ENCODE results near the gene TSHZ1. TPM values are rescaled to one million over a fixed set of nuclear protein-coding genes. Genes with fewer than 3 reads are reported as not detected.

Gene TSHZ1
- polyA plus RNA-seq, 1 donor, result 36.7 TPM

DNA sequence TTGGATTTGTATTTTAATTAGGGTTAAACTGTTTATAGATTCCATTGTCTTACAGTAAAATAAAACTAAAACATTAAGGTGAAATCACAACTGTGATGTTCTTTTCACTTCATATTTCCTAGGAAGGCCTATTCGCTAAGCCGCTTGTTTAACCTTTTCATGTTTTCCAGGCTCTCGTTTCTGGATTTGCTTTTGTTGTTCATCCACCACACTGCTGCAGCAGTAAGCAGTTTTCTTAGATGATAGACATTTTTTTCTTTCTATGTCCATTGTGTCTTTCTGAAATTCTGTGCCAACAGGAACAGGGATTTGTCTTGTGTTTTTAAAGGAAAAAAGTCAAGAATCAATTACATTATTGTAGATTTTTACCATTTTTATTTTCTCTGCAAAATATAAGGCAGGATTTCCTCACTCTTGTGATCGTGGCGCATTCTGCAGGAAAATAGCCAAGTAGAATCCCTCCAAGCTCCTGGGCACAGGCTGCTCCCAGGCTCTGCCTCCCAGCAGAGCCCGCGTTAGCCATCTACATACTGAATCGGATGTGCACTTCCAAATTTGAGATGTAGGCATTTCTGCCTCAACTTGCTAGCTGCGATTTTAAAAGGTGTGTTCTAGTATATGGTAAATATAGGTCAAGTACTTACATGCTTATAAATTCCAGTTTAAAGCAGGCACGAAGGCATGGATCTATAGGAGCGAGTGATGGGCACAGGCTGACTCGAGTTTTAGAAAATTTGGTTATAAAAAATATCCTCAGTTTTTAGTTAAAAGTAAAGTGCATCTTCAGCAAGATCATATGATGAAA is 10.2 kb downstream of the TSHZ1 start:
- DNase-seq, result no peak

DNA sequence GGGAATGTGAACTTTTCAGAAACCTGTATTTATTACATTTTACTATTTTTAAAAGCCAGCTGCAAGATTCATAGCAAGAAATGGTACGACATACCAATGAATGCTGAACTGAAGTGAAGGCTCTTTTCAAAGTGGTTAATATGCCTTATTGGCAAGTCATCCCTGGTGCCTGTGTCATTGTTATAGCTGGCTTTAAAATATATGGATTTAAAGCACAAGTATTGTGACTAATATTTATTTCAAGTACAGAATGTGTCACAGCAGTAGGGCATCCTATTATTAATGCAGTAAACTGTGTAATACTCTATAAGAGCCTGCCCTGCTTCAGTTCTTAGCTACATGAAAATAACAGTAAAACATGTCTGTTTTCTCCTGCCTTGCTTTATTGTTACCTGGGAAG is 10.8 kb downstream of the TSHZ1 start:
- DNase-seq, result no peak

- no peak for DNase-seq
These were observed 11.3 kb downstream of the TSHZ1 start for GRCh38 chr18:75221897-75222296.

DNA sequence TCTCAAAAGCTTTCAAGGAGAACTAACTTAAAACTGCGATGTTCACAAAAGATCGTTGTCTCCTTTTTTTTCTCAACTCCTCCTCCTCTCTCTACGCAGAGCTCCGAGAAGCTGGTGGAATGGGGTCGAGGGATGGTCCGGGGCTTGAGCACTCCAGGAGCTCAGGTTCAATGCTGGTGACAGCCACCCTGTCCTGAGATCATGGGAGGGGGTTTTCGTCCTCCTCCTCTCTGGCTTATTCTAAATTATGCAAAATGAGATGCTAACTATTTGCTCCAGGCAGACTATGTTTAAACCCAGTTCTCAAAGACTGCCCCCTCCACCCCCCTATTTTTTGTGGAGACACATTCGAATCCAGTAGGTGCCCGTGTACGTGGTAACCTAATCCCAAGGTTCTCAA is 11.8 kb downstream of the TSHZ1 start:
- DNase-seq, result no peak

- no peak for DNase-seq
These were observed 13.2 kb downstream of the TSHZ1 start for GRCh38 chr18:75223687-75224347.

GRCh38 chr18:75226286-75226955 is 15.8 kb downstream of the TSHZ1 start:
- no peak for DNase-seq

DNA sequence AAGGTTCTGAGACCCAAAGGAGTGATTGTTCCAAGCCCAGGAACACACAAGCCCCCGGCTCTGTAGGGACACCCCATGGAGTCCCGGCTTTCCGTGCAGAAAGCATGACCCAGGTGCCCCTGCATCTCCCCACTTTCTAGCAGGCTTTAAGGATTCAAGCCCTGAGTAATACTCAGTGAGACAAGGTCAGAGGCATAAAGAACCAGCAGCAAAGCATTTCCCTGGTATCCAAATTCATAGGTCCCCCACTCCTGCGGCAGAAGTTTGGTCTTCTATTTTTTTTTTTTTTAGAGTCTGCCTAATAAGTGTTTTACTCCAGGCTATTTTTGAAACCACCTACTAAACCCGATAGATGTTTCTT is 16.3 kb downstream of the TSHZ1 start:
- DNase-seq, result no peak

DNA sequence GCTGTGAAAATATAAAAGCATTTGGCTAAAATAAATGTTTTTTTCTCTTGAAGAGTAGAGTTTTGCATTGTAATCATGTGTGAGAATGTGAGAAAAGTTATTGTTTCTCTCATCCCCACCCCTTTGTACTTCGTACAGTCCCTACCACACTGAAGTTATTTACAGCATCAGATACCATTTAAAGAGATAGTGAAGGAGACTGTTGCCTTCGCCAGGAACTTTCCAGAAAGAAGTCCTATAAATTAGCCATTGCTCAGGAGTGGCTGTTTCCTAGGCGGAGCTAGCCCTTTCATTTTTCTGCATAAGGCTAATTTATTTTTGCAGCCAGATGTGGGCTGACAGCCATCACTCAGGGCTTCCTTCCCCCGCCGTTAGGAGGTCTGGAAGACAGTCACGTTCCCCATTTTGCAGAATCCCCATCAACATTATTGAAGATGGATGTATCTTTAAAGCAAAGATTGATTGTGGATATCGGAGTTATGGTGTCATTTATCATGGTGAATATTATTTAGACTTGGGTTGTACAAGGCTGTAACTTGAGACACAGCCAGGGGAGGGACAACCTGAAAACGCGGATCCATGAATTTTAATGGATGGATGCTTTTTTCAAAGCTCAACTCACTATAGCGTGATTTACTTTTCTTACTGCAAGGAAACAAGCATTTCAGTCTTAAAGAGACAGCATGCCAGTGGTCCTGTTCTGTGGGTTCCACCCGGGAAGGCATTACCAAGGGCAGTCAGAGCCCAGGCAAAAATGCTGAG is 17.1 kb downstream of the TSHZ1 start:
- no peak for DNase-seq

GRCh38 chr18:75228967-75229366 is 18.4 kb downstream of the TSHZ1 start:
- no peak for DNase-seq

- no peak for DNase-seq
These were observed 18.8 kb downstream of the TSHZ1 start for GRCh38 chr18:75229437-75229836.

- DNase-seq, result no peak
These were observed 19.8 kb downstream of the TSHZ1 start for GRCh38 chr18:75230163-75231052.

- no peak for DNase-seq
These were observed 20.4 kb downstream of the TSHZ1 start for GRCh38 chr18:75231053-75231406.

GRCh38 chr18:75234901-75235300 is 24.3 kb downstream of the TSHZ1 start:
- no peak for DNase-seq

DNA sequence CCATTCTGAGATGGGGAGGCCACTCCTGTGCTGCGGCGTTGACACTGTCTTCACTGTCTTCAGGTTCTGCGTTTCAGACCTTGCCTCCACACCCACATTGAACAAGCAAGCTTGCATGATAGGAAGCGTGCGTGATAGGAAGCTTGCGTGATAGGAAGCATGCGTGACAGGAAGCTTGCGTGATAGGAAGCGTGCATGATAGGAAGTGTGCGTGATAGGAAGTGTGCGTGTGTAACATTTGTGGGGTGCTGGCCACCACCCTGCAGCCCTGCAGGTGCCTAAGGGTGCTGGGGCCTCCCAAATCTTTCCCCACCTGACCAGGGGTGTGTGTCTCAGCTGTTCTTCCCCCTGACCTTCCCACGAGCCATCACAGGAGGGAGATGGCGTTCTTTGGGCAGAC is 25.3 kb downstream of the TSHZ1 start:
- DNase-seq, result no peak

DNA sequence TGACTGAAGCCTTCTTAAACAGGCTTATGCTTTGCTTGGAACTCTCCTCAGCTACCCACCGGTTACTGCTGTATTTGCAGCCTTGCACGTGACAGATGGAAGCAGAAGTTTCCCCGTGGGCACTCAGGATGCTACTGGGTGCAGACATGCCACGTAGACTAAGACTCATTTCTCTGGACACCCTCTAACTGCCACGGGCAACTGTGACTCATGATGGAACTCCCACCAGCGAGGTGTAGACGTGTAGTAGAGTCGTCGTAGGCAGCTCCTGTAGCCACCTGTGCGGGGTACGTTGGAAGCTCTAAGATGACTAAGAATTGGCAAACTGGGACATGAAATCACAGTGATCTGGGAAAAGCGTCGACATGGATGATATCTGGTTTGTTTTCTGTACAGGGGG is 27.5 kb downstream of the TSHZ1 start:
- no peak for DNase-seq

- DNase-seq, result no peak
These were observed 28.2 kb downstream of the TSHZ1 start for GRCh38 chr18:75238786-75239185.

DNA sequence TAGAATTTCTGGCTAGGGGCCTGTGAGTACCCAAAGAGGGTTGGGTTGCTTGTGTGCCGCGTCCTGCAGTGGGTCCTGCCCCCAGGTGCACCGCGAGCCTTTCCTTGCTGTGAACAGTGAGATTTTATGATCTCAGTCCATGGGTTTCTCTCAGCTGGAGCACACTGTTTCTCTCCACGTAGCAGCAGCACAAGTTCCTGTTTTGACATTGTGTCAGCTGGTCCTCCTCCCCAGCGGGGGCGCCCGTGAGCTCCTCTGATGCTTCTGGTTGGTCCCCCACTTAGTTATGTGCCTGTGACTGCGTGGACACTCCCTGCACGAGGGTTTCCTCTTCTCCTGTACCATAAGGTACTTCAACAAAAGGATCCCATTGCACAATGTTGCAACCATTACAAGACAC is 29.8 kb downstream of the TSHZ1 start:
- DNase-seq, result no peak

- DNase-seq, result no peak
These were observed 31.1 kb downstream of the TSHZ1 start for GRCh38 chr18:75241705-75242104.

DNA sequence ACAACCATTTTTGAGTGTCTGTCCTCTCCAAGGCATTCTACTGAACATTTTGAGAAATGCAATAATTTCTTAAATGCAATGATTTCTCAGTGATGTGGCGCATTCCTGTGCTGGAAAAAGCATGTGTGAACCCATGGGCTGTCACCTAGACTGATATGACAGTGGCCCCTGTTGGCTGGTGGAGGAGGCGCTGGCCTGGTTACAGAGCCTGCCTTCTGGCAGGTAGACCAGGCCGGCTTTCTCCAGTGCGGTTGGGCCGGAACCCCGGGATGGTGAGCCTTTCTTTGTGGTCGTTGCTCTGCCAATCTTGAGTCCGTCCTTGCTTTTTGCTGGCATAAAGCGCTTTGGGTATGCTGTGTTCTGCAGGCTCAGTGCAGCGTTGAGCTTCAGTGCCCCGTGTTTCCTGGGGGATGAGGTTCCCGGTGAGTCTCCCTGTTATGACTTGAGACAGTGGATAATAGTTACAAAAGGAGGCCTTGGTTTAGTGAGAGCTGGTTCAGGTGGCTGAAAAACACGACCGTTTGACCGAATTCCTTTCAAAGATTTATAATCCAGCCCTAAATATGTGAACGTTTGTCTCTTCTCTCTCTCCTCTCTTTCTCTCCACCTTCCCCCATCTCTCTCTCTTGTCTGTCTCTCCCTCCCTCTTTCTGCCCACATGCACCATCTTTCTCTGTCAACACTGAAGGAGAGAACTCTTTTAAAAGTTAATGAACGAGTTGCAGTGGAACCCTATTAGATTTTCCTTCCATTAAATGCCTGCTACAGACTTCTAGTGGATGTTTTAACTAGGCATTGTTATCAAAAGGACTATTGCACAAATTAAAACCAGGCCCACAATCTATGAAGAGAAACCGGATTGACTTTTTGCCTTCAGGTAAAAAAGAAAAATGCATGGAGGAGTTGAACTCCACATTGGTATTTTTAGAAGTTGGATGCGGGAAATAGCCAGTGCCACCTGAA is 34.0 kb downstream of the TSHZ1 start:
- no peak for DNase-seq

GRCh38 chr18:75246721-75247610 is 36.4 kb downstream of the TSHZ1 start:
- DNase-seq, result no peak
